HG02973 (cell line): ENCODE data around the gene DIO3.
"Not testable (repeated sequence)": the region's sequence is repeated elsewhere in the genome, so short reads cannot be mapped to it uniquely, and the experiment has no call there.

Experiments used
- ATAC-seq: cut with Tn5 transposase; IDR thresholded peaks from one replicate; pipeline ENCODE4 v1.9.1; 2021; ENCODE audit warnings: moderate library complexity; ENCODE audit not compliant: unreplicated experiment

The DIO3 gene

DNA sequence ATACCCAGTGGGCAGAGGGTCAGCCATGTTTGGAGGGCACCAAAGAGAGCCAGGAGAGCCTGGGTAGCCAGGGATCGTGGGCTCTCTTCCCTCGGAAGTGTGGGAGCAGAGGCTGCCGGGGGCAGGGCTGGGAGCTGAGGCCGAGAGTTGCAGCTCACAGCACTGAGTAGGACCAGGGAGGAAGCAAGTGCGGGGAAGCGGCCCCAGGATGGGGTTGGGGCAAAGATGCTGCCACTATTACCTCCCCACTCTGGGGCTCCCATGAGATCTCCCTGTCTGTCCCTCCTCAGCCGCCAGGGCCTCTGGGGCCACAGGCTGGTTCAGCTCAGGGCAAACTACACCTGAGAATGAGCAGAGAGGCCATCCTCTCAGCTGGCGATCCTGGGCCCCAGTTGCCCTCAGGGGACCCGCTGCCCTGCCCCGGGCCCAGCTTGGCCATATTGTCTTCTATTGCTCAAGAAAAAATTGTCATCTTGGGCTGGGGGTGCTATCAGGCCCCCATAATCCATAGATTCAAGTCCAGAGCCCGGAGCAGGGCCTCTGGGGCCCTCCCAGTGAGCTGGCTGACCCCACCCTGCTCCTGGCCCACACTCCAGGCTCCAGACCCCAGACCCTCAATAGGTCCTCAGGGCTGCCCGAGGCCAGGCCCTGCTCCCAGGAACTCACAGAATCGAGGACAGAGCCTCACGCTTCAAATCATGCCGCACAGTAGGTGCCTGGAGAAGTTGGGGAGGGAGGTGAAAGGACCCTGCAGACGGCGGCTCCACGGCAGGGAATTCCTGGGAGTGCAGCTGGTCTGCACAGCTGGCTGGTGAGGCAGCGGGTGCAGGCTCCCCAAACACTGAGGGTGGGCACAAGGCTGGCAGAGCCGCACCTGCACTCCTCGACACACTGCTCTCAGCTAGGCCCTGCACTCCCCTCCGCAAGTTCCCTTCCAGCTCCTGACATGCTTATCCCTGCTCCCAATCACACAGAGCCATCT, 20.5 kb upstream of the DIO3 start:
- no peak for ATAC-seq

DNA sequence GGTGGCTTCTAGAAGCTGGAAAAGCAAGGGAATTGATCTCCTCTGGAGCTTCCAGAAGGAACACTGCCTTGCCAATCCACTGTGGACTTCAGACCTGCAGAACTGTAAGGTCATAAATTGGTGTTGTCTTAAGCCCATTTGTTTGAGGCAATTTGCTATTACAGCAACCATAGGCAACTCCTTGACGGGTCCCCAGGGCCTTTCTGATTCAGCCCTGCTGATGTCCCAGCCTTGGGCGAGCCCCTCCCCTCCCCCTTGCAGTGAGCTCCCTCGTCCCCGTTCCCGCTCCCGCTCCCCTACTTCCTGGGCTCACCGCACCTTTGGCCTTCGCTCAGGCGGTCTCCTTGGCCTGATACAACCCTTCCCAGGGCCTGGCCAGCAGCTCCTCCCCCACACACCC, 18.9 kb upstream of the DIO3 start:
- no peak for ATAC-seq

GRCh38 chr14:101543814-101544213, 17.5 kb upstream of the DIO3 start:
- no peak for ATAC-seq

- no peak for ATAC-seq
Observed at GRCh38 chr14:101544550-101544949, 16.7 kb upstream of the DIO3 start.

DNA sequence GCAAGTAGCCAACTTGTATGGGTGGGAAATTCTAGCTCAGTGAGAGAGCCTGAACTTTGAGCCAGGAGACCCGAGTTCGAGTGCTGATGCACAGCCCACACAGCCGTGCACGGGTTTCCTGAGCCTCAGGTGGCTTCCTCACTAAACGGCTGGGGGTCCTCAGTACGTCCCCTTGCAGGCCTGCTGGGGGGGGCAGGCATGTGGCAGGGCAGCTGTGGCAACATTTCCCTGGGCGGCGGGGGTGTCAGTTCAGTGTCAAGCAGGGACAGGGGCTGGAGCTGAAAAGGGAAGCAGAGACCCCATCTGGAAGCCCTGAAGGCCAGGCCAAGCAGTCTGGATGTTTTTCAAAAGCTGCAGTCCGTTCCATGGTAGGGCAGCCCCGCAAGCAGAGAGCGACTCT, 14.6 kb upstream of the DIO3 start:
- ATAC-seq, result no peak

DNA sequence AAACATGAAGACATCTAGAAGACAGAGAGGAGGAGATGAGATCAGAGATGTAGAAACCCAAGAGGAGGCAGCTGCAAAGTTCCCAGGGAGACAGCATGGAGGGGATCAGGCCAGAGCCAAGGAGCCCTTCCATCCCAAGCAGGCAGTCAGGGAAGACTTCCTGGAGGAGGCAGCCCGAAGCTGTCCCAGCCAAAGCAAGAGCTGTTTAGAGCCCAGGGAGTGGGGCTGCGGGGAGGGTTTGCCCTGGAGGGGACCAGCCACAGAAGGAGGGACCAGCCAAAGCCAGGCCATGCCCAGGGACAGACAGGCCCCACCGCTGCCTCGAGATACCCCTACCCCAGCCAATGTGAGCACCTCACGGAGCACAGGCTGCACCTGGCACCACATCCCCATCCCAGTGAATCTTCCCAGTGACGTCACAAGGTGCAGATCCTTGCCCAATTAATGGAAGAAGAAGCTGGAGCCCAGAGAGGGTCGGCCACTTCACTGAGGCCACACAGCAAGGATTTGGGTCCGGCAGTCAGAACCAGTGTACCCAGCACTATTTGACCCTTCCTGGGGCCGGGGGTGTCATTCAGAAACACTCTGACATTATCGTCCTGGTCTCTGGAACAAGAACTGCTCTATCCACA, 14.1 kb upstream of the DIO3 start:
- no peak for ATAC-seq

DNA sequence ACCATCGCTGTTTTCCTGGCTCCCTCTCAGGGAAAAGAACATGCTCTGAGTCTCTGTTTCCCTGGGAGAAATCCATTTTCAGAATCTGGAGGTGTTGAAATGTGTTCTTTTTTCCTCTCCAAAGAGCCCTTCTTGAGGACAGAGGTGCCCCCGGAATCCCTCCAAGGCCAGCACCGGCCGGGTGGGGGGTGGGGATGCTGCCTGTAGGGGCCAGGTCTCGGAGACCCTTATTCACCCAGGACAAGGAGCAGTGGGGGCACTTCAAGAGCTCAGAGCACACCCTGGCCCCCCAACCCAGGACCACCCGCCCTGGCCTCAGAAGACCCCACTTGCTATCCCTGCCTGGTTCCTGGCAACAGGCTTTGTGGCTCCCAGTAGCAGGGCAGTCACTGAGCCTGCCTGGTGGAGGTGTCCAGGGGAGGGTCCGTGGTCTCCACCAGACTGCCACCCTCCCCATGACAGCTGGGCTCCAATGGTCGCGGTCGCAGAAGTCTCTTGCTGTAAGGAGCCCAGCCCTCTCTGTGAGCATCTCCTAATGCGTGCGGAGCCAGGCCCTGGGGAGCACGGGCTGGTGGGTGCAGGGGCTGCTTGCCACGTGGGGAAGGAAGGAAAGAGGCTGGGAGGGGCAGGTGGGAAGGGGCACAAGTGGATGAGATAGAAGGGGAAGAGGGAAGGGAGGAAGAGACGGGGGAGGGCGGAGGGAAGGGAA, 13.2 kb upstream of the DIO3 start:
- no peak for ATAC-seq

GRCh38 chr14:101548710-101549109, 12.6 kb upstream of the DIO3 start:
- ATAC-seq, result no peak

GRCh38 chr14:101549154-101549553, 12.1 kb upstream of the DIO3 start:
- ATAC-seq, result no peak

- ATAC-seq, result not testable (repeated sequence)
Observed at GRCh38 chr14:101550202-101550912, 10.9 kb upstream of the DIO3 start.

DNA sequence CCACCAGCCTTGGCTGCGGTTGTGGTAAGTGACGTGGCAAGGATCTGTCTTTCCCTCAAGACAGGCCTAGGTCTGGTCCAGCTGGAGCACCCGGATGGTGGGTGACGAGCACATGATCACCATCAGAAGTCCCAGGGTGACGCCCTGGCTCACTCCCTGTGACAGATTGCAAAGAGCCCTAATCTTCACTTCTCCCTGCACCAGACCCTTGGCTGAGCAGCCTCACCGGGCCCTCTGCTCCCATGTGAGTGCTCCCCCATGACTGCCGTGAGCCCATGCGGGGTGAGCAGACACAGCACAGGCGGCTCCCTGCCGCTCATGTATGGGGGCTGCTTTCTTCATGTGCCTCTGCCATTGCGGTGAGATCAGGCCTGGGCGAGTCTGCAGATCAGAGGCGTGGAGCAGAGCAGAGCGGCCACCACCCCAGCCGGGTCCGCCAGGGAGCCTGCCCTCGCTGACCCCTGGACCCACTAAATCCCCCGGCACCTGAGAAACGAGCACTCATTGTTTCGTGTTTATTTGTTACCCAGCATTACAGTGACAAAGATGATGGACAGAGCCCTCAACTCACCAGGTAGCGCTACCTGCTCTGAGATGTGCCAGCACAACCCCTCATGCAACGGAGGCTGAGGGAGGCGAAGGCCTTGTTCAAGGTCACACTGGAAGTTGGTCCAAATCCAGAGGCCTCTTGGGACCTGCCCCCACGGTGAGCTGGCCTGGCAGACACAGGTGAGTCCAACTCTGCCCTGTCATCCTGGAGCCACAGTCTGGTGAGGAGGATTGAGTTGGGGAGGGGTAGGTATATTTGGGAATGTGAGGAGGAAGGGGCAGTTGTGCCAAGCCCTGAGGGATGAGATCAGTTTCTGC, 9.3 kb upstream of the DIO3 start:
- no peak for ATAC-seq

DNA sequence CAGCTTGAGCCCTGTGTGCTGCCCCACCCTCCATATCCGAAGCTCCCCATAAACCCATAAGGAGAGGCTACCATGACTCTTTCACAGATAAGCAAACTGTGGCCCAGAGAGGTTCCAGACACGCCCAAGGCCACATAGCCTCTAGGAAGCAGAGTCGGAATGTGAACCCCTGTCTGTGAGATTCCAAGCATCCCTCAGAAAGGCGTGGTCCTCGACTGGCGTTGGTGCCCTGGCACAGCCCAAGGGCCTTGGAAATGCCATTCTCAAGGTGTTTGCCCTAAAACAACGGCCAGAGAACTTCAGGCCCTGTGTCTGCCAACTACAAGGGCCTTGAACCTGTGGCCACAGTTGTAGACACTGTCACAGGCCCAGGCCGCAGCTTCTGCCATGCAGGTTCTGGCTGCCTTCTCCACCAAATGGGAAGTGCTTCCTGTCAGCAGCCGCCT, 8.5 kb upstream of the DIO3 start:
- ATAC-seq, result no peak

GRCh38 chr14:101553393-101553792, 7.9 kb upstream of the DIO3 start:
- ATAC-seq, result no peak

DNA sequence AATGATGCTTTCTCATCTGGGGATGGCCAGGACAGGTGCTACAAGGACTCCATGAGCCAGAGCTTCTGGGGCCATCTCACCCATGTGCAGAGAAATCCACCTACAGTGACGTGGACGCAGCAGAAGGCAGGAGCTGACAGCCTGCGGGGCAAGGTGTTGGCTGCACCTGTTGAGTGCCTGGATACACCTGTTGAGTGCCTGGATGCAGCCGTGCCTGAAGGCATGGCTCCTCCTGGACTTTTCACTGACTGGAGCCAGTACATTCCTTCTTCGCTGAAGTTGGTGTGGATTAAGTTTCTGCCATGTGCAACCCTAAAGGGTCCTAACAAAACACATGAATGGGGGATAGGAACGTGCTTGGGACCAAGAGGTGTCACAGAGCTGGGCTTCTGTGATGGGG, 7.4 kb upstream of the DIO3 start:
- no peak for ATAC-seq

DNA sequence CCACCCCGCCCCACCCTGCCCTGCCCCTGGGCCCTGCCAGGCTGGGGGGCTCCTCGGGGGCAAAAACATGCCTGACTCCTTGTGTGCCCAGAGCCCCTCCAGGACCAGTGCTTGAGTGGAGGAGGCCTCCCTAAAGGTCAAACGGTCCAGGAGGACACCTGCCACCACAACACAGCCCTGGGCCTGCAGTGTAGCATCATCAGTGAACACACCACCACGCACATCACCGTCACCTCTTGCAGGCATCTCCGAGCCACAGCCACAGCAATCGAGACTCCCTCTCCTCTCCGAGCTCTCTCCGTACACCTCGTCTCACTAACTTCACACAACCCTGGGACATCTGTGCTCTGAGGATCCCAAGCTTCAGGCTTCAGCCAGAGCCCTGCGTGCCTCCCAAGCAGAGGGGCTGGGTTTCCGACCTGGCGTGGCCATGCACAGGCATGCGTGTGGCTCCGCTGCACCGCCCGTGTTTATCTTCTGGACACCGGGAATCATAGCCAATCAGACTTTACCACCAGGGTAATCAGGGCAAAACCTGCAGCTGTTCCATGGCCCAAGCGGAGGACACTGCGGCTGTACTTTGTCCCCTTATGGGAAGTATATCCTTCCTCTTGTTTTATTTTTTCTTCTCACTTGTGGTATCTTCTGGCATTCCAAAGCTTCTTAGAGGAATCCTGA, 6.2 kb upstream of the DIO3 start:
- no peak for ATAC-seq

DNA sequence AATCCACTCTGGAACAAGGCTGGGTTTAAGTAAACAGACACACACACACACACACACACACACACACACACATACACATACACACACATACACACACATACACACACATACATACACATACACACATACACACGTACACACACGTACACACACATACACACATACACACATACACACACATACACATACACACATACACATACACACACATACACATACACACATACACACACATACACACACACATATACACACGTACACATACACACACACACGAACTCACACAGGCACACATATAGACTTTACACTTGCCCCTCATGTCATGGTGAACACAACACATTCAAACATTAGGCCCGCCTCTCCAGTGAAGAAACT, 5.6 kb upstream of the DIO3 start:
- not testable (repeated sequence) for ATAC-seq

DNA sequence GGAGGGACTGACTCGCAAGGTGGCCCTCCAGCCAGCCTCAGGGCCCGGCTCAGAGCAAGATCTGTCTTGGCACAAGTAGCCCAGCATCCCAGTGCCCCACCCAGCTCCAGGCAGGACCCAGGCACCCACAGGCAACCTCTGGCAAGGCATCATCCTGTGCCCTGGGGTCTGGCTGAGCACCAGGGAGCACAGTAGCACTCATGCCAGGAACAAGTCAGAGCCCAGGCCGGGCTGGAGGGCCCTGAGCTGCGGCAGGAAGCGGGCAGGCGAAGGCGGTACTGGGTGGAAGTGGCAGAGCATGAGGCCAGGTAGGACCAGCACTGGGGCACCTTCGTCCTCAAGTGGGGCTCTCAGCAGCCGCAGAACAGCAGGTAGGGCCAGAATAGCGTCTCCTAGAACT, 5.2 kb upstream of the DIO3 start:
- no peak for ATAC-seq

- ATAC-seq, result no peak
Observed at GRCh38 chr14:101556566-101557320, 4.6 kb upstream of the DIO3 start.

- ATAC-seq, result no peak
Observed at GRCh38 chr14:101557321-101557695, 4.0 kb upstream of the DIO3 start.
